ENCODE measurements around the gene PEX11A.

Gene PEX11A

GRCh38 chr15:89645680-89646079, 44.9 kb downstream of the PEX11A start:
- no peaks in the 10 kb centered on the region for H3K9me3 ChIP-seq
- no peaks in the 10 kb centered on the region for H3K36me3 ChIP-seq
- no peak overlapping the region for H3K4me3 ChIP-seq (ENCODE audit: low read depth in 1 of 2, low read length in 1 of 2)
- H3K27me3 ChIP-seq = no peaks in the 10 kb centered on the region
- H3K4me1 ChIP-seq (ENCODE audit: control insufficient read depth in 1 of 2, insufficient read depth in 1 of 2, low read depth in 1 of 2, low read length in 1 of 2) = no peaks in the 10 kb centered on the region
- H3K27ac ChIP-seq = no peak overlapping the region
- TF ChIP-seq, protein P1, sequence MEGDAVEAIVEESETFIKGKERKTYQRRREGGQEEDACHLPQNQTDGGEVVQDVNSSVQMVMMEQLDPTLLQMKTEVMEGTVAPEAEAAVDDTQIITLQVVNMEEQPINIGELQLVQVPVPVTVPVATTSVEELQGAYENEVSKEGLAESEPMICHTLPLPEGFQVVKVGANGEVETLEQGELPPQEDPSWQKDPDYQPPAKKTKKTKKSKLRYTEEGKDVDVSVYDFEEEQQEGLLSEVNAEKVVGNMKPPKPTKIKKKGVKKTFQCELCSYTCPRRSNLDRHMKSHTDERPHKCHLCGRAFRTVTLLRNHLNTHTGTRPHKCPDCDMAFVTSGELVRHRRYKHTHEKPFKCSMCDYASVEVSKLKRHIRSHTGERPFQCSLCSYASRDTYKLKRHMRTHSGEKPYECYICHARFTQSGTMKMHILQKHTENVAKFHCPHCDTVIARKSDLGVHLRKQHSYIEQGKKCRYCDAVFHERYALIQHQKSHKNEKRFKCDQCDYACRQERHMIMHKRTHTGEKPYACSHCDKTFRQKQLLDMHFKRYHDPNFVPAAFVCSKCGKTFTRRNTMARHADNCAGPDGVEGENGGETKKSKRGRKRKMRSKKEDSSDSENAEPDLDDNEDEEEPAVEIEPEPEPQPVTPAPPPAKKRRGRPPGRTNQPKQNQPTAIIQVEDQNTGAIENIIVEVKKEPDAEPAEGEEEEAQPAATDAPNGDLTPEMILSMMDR (IDR thresholded peaks at IDR 0.05) = no peak

GRCh38 chr15:89642106-89642505, 48.4 kb downstream of the PEX11A start:
- no peak overlapping the region for H3K27ac ChIP-seq
- no peaks in the 10 kb centered on the region for H3K4me1 ChIP-seq (ENCODE audit: control insufficient read depth in 1 of 2, insufficient read depth in 1 of 2, low read depth in 1 of 2, low read length in 1 of 2)
- no peaks in the 10 kb centered on the region for H3K27me3 ChIP-seq
- no peak overlapping the region for H3K4me3 ChIP-seq (ENCODE audit: low read depth in 1 of 2, low read length in 1 of 2)
- no peaks in the 10 kb centered on the region for H3K9me3 ChIP-seq
- no peaks in the 10 kb centered on the region for H3K36me3 ChIP-seq
- TF ChIP-seq, protein P1 (IDR thresholded peaks at IDR 0.05) = no peak

DNA sequence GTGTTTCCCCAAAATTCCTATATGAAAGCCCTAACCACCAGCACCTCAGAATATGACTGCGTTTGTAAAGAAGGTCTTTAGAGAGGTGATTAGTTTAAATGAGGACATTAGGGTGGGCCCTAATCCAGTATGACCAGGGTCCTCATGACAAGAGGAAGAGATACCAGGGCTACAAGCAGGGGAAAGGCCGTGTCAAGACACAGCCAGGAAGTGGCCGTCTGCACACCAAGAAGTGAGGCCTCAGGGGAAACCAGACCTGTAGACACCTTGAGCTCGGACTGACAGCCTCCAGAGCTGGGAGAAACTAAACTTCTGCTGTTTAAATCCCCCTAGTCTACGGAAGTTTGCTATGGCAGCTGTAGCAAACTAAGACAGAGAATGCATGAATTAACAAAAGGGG, 49.5 kb downstream of the PEX11A start:
- Histone ChIP-seq H3K27ac (no peak overlapping the region), H3K9me3 (no peaks in the 10 kb centered on the region), H3K4me1 (ENCODE audit: control insufficient read depth in 1 of 2, insufficient read depth in 1 of 2, low read depth in 1 of 2, low read length in 1 of 2) (no peaks in the 10 kb centered on the region), H3K4me3 (ENCODE audit: low read depth in 1 of 2, low read length in 1 of 2) (no peak overlapping the region), H3K36me3 (no peaks in the 10 kb centered on the region), H3K27me3 (no peaks in the 10 kb centered on the region)
- TF ChIP-seq, protein P1 (IDR thresholded peaks at IDR 0.05) = no peak

DNA sequence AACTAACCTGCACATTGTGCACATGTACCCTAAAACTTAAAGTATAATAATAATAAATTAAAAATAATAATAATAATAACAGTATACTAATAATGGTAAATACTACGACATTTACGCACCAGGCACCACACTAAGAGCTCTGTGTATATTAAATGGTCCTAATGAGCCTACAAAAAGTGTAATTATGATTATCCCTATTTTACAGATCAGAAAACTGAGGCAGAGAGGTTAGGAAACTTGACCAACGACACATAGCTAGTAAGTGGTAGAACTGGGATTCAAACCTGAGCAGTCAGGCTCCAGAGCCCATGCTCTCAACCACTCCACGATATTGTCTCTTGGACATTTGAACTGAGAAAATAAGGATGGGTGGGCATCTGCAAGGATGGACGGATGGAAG, 50.3 kb downstream of the PEX11A start:
- H3K27me3 ChIP-seq = no peaks in the 10 kb centered on the region
- no peak overlapping the region for H3K4me3 ChIP-seq (ENCODE audit: low read depth in 1 of 2, low read length in 1 of 2)
- H3K36me3 ChIP-seq = no peaks in the 10 kb centered on the region
- TF ChIP-seq, protein P1 (IDR thresholded peaks at IDR 0.05) = no peak
- no peaks in the 10 kb centered on the region for H3K4me1 ChIP-seq (ENCODE audit: control insufficient read depth in 1 of 2, insufficient read depth in 1 of 2, low read depth in 1 of 2, low read length in 1 of 2)
- no peak overlapping the region for H3K27ac ChIP-seq
- H3K9me3 ChIP-seq = no peaks in the 10 kb centered on the region

DNA sequence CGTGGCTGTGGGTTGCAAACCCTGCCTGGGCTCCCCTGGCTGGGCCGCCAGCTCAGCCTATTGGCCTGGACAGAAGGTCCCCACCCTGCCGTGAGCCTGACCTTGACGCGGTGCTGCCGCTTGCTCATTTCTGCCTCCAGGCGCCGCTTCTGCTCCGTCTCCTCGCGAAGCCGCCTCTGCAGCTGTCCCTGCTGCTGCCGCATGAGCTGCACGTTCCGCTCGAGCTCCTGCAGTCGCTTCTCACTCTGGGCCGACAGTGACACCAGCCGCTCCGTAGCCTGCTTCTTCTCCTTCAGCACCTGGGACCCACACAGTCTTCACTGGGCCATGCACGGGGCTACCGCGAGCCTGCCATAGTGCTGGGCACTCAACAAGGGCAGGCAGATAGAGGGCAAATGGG, 57.0 kb downstream of the PEX11A start:
- Histone ChIP-seq H3K4me1 (ENCODE audit: control insufficient read depth in 1 of 2, insufficient read depth in 1 of 2, low read depth in 1 of 2, low read length in 1 of 2) (no peaks in the 10 kb centered on the region), H3K9me3 (no peaks in the 10 kb centered on the region), H3K36me3 (peaks cover 30% of the 10 kb centered on the region), H3K27ac (no peak overlapping the region), H3K4me3 (ENCODE audit: low read depth in 1 of 2, low read length in 1 of 2) (no peak overlapping the region), H3K27me3 (no peaks in the 10 kb centered on the region)
- TF ChIP-seq, protein P1 (IDR thresholded peaks at IDR 0.05) = no peak

Data from neutrophil (primary cell).